Measurements from ENCODE around the gene TAGLN2.

GRCh38 chr1:159923203-159924024 is 1.9 kb downstream of the TAGLN2 start:
- peak; percentile 80; the same call in 1 of the 2 replicates for TF ChIP-seq POLR2AphosphoS5 (IDR thresholded peaks at IDR 0.05; ENCODE audit: low read depth)
- TF ChIP-seq CTCF (IDR thresholded peaks at IDR 0.05; ENCODE audit: insufficient read depth, low read length) = no peak
- peak; percentile 51; the same call in 1 of the 2 replicates for TF ChIP-seq SPI1 (IDR thresholded peaks at IDR 0.05; ENCODE audit: borderline replicate concordance, low read depth)
- TF ChIP-seq GABPA (IDR thresholded peaks at IDR 0.05; ENCODE audit: low read depth) = no peak
- TF ChIP-seq REST (IDR thresholded peaks at IDR 0.05; ENCODE audit: insufficient replicate concordance, low read depth) = peak; percentile 9
